GM12865 (cell line): ENCODE results near the gene OR4D2.
"Not testable (repeated sequence)": the region's sequence is repeated elsewhere in the genome, so short reads cannot be mapped to it uniquely, and the experiment has no call there.

ENCODE experiments used
- DNase-seq: peaks from one replicate; pipeline ENCODE4 v3.0.0; 2010; ENCODE audit warnings: low read depth
- H3K4me3 ChIP-seq: 2 replicates; pipeline ENCODE4 v1.5.1; 2011; ENCODE audit warnings: mild to moderate bottlenecking, low read depth, low read length, control low read depth
- TF ChIP-seq, protein P1 (sequence below): IDR thresholded peaks from 2 replicates; pipeline ENCODE4 v1.5.1; 2011; ENCODE audit warnings: low read length, control low read depth, low read depth, inconsistent platforms; ENCODE audit not compliant: insufficient read depth; ENCODE audit errors: missing control alignments

OR4D2 gene

DNA sequence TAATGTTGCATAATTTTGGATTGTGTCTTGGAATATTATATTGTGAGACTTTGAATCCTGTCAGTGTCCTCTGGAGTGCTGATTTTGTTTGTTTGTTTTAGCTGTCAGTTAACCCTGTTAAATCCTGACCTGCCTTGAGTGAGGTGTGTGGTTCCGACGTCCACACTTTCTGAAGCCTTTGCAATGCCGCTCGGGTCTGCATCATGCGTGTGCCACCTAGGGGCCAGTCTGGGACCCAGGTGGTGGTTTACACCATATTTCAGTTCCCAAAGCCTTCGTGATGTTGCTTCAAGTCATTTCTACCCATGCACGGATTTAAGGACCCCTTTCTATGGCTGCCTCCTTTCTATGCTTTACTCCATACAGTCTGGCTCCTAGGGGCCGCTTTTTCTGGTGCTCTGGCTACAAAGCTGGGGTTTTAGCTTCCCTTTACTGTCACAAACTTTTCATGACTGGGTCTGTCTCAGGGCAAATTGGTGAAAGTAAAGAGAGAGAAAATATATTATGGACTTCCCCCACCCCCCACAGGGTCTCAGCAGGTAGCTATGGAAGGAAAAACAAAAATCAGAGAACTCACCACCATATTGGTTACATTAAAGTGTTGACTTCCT lies 30.0 kb upstream of the OR4D2 start:
- TF ChIP-seq, protein P1, sequence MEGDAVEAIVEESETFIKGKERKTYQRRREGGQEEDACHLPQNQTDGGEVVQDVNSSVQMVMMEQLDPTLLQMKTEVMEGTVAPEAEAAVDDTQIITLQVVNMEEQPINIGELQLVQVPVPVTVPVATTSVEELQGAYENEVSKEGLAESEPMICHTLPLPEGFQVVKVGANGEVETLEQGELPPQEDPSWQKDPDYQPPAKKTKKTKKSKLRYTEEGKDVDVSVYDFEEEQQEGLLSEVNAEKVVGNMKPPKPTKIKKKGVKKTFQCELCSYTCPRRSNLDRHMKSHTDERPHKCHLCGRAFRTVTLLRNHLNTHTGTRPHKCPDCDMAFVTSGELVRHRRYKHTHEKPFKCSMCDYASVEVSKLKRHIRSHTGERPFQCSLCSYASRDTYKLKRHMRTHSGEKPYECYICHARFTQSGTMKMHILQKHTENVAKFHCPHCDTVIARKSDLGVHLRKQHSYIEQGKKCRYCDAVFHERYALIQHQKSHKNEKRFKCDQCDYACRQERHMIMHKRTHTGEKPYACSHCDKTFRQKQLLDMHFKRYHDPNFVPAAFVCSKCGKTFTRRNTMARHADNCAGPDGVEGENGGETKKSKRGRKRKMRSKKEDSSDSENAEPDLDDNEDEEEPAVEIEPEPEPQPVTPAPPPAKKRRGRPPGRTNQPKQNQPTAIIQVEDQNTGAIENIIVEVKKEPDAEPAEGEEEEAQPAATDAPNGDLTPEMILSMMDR, result no peak
- no peak for DNase-seq
- H3K4me3 ChIP-seq, result no peak overlapping the region

DNA sequence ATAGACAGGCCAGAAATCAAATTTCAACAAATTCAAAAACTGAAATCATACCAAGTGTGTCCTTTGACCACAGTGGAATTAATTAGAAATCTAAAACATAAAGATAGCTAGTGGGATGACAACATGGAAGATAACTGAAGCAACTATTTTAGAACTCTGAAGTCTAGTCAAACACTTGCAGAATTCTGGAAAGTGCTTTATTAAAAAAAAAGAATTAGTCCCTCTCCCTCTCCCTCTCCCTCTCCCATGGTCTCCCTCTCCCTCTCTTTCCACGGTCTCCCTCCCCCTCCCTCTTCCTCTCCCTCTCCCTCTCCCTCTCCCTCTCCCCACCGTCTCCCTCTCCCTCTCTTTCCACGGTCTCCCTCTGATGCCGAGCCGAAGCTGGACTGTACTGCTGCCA lies 25.3 kb upstream of the OR4D2 start:
- H3K4me3 ChIP-seq, result no peak overlapping the region
- TF ChIP-seq, protein P1, result no peak
- no peak for DNase-seq

DNA sequence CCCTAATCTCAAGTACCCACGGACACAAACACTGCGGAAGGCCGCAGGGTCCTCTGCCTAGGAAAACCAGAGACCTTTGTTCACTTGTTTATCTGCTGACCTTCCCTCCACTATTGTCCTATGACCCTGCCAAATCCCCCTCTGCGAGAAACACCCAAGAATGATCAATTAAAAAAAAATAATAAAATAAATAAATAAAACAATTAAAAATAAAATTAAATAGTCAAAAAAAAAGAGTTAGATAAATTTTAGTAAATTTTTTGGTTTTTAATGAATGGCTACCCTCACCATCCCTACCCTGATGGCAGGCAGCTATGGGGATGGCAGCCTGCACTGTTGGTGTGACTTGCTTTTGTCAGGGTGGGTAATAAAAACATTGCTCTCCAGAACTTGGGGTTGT lies 23.4 kb upstream of the OR4D2 start:
- not testable (repeated sequence) for H3K4me3 ChIP-seq, DNase-seq

DNA sequence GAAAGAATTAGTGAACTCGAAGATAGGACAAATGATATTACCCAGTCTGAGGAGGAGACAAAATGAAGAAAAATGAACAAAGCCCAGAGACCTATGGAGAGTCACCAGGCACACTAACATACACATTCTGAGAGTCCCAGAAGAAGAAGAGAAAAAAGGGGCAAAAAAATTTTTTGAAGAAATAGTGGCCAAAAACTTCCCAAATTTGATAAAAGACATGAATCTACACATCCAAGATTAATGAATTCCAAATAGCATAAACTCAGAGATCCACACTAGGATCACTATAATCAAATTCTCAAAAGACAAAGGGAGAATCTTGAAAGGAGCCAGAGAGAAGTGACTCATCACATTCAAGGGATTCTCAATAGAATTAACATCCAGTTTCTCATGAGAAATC lies 22.0 kb upstream of the OR4D2 start:
- TF ChIP-seq, protein P1, result no peak
- DNase-seq, result no peak
- H3K4me3 ChIP-seq, result no peak overlapping the region

DNA sequence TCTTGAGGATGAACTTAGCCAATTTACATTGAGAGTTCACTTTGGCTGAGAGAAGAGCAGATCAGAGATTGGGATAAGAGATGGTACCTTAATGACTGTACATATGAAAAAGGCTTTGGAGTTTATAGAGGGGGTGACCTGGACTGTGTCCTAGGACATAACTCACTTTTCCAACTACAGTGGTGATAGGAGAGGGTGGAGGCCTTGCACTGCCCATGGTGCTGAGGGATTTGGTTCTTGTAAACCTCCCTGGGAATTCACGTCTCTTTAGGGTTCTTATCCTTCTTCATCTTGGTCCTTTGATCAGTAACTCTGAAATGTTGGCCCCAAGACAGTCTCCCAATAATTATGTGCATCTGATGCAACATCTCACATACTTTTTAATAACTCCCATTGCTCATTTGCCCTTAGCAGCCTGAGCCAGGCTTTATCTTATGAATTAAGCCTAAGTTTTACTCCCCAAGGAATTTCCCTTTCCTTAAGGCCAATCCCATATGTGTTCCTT lies 18.8 kb upstream of the OR4D2 start, which contains the start of gene OR4D1:
OR4D1 (plus strand) TSS at position 455 of the 505 bp plus-strand sequence. CDS start 6,770 bp downstream, outside the sequence.
- H3K4me3 ChIP-seq, result no peak within 1 kb of the TSS
- TF ChIP-seq, protein P1, result no peak
- no peak for DNase-seq

DNA sequence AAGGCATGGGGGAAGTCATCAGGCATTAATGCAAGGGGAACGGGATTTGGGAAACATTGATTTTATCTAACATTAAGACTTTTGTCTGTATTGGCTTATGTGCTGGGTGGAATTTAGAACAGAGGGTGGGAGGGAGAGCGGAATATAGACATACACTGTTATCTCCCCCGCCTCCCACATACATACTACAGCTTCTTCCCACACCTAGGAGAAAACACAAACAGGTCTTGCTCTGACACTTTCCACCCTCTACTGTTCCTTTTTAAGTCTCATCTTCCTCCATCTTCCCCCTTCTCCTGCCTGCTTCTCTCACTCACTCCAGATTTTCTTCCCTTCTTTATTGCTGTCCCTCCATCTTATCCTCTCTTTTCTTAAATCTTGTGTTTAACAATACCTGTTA lies 18.2 kb upstream of the OR4D2 start:
- TF ChIP-seq, protein P1, result no peak
- no peak for DNase-seq
- H3K4me3 ChIP-seq, result no peak overlapping the region

DNA sequence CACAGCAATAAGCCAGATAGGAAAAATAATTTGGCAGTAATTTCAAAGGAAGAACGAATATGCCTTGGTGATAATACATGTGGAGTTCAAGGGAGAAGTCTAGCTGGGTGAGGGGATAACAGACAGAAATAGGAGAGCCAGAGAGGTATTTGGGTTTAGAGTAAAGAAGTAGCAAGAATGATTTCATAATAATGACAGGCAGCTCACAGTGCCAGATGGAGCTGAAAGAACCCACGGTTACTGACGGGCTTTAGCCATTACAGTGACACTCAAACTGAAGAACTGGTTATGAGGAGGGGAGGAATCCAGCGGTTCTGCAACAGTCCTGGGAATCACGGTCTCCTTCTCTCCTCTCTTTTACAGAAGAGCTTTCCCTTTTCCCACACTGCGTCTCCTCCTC lies 16.4 kb upstream of the OR4D2 start:
- no peak overlapping the region for H3K4me3 ChIP-seq
- TF ChIP-seq, protein P1, result no peak
- DNase-seq, result no peak
